Epithelial cell of proximal tubule (primary cell): ENCODE data around the gene IL20. TPM values are rescaled to one million over a fixed set of nuclear protein-coding genes. Genes with fewer than 3 reads are reported as not detected.
A peak's percentile ranks its signal among the peaks of the same experiment; 100 is the strongest.

Experiments used
- DNase-seq: peaks from one replicate; pipeline ENCODE4 v3.0.0-alpha.2; 2011; ENCODE audit warnings: low read depth
- H3K4me3 ChIP-seq: 2 replicates; pipeline ENCODE4 v1.5.1; 2011; ENCODE audit warnings: low read depth, mild to moderate bottlenecking, low read length
- total RNA-seq: library from RNA; depleted of rRNA; stranded (reverse); fragments of >200 nt; gene quantifications from 2 replicates; pipeline ENCODE4 v1.2.3, GENCODE V29; 2015
- TF ChIP-seq, protein P1 (sequence below): conservative IDR thresholded peaks from 2 replicates; pipeline ENCODE4 v1.5.1; 2012; ENCODE audit warnings: low read depth, mild to moderate bottlenecking, low read length

Gene IL20
- total RNA-seq, 1 donor from 2014 or later: not detected

DNA sequence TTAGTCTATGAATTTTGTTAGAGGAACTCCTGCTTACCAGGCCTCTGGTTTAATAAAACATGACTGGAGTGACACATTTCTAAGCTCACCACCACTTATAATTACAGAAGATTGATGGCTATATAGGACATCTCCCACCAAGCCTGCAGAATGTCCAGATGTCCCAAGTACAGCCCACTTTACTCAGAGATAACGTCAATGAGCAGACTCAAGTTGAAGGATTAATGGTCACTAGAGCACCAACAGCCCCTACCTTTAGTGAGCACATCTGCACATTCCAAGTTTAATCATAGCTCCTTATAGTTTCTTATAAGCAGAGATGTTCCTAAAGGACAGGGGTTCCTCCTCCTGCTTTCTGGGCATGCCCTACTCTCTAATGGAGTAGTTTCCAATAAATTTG lies 37.4 kb upstream of the IL20 start:
- TF ChIP-seq, protein P1, sequence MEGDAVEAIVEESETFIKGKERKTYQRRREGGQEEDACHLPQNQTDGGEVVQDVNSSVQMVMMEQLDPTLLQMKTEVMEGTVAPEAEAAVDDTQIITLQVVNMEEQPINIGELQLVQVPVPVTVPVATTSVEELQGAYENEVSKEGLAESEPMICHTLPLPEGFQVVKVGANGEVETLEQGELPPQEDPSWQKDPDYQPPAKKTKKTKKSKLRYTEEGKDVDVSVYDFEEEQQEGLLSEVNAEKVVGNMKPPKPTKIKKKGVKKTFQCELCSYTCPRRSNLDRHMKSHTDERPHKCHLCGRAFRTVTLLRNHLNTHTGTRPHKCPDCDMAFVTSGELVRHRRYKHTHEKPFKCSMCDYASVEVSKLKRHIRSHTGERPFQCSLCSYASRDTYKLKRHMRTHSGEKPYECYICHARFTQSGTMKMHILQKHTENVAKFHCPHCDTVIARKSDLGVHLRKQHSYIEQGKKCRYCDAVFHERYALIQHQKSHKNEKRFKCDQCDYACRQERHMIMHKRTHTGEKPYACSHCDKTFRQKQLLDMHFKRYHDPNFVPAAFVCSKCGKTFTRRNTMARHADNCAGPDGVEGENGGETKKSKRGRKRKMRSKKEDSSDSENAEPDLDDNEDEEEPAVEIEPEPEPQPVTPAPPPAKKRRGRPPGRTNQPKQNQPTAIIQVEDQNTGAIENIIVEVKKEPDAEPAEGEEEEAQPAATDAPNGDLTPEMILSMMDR: no peak
- no peak for DNase-seq

DNA sequence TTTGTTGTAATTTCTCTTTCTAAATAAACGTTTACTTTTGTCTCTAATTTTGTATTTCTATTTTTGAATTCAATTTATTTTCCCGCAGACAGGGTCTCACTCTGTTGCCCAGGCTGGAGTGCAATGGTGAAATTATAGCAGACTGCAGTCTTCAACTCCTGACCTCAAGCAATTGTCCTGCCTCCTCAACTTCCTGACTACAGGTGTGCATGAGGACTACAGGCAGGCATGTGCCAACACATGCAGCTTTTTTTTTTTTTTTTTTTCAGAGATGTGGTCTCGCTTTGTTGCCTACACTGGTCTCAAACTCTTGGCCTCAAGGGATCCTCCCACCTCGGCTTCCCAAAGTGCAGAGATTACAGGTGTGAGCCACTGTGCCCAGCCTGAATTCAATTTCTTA lies 36.7 kb upstream of the IL20 start:
- no peak for DNase-seq
- TF ChIP-seq, protein P1: peak; percentile 5
- no peak overlapping the region for H3K4me3 ChIP-seq

More for the DNA sequence above, 37.4 kb upstream of the IL20 start:
- H3K4me3 ChIP-seq: no peak overlapping the region

DNA sequence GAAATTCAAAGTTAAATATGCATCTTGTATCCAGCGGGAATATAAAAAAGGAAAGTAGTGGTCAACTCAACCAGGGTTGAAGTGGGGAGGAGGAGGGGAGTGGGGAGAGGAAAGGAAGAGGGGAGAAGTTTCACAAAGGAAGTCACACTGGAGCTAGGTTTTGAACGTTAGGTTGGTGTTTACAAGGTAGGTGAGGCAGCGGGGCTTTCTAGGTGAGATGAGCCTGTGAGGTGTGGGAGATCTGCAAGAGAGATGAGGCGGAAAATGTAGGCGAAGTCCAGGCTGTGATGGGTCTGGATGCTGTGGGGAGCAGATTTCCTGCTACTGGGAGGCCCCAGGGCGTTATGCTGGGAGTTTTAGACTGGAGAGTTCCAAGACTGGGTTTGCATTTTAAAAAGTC lies 36.1 kb upstream of the IL20 start:
- no peak overlapping the region for H3K4me3 ChIP-seq
- TF ChIP-seq, protein P1: no peak
- DNase-seq: no peak

DNA sequence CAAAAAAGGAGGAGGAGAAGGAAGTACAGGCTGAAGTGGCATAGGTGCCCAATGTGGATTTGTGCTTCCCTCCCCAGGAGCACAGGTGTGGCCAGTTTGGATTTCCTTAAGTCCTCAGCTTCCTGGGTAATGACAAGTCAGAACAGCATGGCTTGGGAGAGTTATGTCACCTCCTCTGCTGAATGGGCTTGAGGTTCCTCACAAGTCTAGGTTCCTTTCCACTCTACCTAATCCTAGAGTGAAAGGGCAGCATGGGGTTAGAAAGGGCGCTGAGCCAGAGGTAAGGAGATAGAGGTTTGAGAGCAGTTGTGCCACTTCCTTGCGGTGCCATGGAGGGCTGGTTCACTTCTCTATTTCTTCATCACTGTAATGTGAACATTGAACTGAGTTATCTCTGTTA lies 35.5 kb upstream of the IL20 start:
- TF ChIP-seq, protein P1: no peak
- DNase-seq: no peak
- no peak overlapping the region for H3K4me3 ChIP-seq

DNA sequence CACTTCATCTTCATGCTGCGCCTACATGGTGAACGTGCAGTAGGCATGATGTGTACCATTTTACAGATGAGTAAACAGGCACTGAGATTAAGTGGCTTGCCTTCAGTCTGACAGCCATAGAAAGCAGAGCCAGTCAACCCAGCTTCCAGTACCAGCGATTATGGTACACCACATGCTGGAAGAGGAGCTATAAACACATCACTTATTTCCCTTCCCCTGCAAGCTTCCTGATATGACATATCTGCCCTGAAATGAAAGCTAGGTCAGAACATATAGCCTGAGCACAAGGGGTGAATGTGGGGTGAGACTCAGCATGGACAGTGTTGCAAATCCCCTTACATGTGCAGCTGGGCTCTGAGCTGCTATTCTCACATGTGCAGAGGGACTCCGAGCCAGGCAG lies 33.8 kb upstream of the IL20 start:
- no peak overlapping the region for H3K4me3 ChIP-seq
- TF ChIP-seq, protein P1: no peak
- DNase-seq: no peak

DNA sequence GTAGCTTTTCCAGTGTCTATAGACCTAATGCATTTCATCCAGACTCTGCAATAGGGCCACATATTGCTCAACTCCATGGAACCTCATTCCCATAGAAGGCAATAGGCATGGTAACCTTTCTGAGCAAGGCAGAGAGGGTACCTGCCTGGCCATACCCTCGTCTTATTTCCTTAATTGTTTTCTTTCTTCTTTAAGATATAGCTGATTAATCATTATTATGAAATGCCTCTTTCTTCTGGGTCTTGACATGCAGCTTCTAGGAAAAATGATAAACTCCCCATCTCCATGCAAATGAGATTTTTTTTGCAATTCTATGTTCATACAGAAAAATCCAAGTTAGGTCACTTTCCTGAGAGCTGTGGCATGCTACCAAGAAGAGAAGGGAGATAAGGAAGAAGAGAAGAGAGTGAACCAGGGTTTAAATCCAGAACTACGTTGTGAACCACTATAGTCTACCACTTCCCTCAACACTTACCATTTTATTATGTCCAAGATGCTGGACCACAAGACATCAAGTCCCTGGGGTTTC lies 33.0 kb upstream of the IL20 start:
- no peak for DNase-seq
- H3K4me3 ChIP-seq: no peak overlapping the region
- TF ChIP-seq, protein P1: no peak

DNA sequence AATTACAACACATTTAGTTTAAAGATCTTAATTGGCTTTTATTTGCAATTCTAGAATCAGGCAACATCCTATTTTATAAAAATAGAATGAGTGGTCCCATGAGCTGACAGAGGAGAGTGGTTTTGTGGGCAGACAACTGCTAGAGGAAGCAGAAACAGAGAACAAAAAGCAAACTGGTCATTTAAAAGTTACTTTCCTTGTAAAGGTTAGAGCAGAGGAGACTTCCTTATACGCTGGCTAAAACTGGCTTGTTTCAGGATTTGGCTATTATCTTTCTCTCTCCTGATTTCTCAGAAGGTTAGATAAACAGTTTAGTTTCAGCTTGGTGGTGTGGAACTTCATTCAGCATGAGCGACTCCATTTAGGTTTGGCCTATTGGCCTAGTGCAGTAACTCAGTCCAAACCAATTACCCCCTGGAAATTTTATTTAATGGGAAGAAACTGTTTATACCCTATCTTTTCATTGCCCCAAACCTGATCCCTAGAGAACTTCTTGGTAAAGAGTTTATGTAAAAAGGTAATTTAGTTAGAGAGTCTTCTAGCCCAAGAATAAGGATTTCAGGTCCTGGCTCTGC lies 32.2 kb upstream of the IL20 start:
- DNase-seq: peak; percentile 20
- TF ChIP-seq, protein P1: no peak
- H3K4me3 ChIP-seq: no peak overlapping the region
